ENCODE results near the gene ZDHHC7. TPM values are rescaled to one million over a fixed set of nuclear protein-coding genes. Genes with fewer than 3 reads are reported as not detected.

The ZDHHC7 gene
- total and polyA plus RNA-seq, 11 donors, result 12.0 to 66.7 (median 43.9) TPM

DNA sequence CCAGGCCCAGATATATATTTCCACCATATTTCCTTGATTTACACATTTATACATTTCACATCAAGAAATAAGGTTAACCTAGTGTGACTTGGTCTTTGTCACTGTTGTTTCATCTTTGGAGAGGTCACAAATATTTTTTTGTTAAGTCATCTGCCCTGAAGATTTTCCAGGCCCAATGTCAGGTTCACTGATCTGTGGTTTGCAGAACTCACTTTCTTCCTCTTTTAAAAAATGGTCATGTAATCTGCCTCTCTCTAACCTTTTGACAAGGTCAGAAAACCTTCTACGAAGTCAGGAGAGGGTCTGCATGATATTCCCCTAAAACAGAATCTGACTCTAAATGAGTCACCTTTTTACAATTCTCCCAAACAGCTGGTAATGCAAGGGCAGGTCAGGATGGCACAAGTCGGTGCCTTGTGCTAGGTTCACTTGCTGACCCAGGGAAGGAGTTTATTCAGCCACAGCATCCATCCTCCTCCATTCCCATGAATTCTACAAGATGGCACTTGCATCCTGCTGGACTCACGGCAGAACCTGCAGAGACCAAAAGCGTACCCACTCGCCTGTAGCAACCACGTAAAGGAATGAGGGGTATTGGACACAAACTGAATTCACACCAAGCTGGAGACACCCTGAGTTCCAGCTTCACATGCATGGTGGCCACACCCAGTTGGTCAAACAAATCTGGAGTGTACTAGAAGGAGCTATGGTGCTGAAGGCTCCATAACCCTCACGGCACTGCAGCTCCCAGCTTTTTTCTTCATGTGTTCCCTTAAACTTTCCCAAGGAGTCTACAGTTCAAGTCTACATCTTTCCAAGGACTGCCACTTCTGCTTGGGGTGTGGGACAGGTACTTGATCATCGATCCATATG lies 14.7 kb upstream of the ZDHHC7 start:
- DNase-seq (no peak), ATAC-seq (no peak)
- H3K27ac ChIP-seq, result peak overlapping the region in 1 of 12 donors; percentile 89
- H3K9me3 ChIP-seq, result peaks cover 0 to 4% (median 0%) of the 10 kb centered on the region in 12 donors
- no peaks in the 10 kb centered on the region for H3K27me3 ChIP-seq
- H3K4me1 ChIP-seq, result peaks cover 3 to 49% (median 15%) of the 10 kb centered on the region in 12 donors
- H3K36me3 ChIP-seq, result no peaks in the 10 kb centered on the region
- TF ChIP-seq, protein P1, sequence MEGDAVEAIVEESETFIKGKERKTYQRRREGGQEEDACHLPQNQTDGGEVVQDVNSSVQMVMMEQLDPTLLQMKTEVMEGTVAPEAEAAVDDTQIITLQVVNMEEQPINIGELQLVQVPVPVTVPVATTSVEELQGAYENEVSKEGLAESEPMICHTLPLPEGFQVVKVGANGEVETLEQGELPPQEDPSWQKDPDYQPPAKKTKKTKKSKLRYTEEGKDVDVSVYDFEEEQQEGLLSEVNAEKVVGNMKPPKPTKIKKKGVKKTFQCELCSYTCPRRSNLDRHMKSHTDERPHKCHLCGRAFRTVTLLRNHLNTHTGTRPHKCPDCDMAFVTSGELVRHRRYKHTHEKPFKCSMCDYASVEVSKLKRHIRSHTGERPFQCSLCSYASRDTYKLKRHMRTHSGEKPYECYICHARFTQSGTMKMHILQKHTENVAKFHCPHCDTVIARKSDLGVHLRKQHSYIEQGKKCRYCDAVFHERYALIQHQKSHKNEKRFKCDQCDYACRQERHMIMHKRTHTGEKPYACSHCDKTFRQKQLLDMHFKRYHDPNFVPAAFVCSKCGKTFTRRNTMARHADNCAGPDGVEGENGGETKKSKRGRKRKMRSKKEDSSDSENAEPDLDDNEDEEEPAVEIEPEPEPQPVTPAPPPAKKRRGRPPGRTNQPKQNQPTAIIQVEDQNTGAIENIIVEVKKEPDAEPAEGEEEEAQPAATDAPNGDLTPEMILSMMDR (IDR thresholded peaks at IDR 0.05), result no peak
- no peak for TF ChIP-seq POLR2A (IDR thresholded peaks at IDR 0.05)
- intact Hi-C loops (cut with DNase I), result loop anchor here in 1 of 10 donors (5.0 kb wide), 1 partner anchor 61 kb away; no protein-coding TSS in a partner anchor
- 92 to 95% (median 93%) methylated on average over 8 of the region's 8 CpGs for WGBS, 4 donors
- H3K4me3 ChIP-seq, result peak overlapping the region in 2 of 12 donors; percentile 80 to 87

DNA sequence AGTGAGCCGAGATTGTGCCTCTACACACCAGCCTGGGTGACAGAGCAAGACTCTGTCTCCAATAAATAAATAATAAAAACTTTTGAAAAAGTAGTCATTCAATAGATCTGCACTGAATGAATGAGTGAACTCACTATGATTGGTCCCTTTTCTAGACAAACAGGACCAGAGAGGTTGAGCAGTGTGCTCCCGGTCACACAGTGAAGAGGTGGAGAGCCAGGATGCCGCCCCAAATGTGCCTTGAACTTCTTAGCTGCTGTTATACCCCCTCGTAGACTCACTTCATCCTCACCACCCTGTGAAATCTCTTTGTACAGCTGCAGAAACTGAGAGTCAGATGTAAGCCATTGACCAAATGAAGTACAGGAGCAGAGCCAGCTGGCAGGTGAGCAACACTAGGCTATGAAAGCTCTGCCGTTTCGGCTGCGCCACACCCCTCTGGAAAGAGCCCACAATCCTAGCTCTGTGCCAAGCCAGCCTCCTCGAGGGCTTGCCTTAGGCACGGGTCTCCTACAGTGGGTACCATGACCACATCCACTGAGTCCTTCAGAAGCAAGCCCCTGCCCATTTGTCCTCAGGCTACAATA lies 8.4 kb upstream of the ZDHHC7 start:
- H3K27ac ChIP-seq, result no peak overlapping the region
- peaks cover 0 to 4% (median 0%) of the 10 kb centered on the region in 12 donors for H3K9me3 ChIP-seq
- no peaks in the 10 kb centered on the region for H3K36me3 ChIP-seq
- no peak overlapping the region for H3K4me3 ChIP-seq
- 33 to 62% (median 51%) methylated on average over 9 of the region's 9 CpGs for WGBS, 4 donors
- no peaks in the 10 kb centered on the region for H3K27me3 ChIP-seq
- ATAC-seq (peak; percentile 24 to 79 (median 72)), DNase-seq (peak in 1 of 5 donors; percentile 64)
- intact Hi-C loops (cut with DNase I), result loop anchor here in 1 of 10 donors (5.0 kb wide), 1 partner anchor 68 kb away; no protein-coding TSS in a partner anchor
- H3K4me1 ChIP-seq, result peaks cover 0 to 25% (median 0%) of the 10 kb centered on the region in 12 donors
- TF ChIP-seq, protein P1 (IDR thresholded peaks at IDR 0.05), result no peak
- TF ChIP-seq POLR2A (IDR thresholded peaks at IDR 0.05), result no peak

DNA sequence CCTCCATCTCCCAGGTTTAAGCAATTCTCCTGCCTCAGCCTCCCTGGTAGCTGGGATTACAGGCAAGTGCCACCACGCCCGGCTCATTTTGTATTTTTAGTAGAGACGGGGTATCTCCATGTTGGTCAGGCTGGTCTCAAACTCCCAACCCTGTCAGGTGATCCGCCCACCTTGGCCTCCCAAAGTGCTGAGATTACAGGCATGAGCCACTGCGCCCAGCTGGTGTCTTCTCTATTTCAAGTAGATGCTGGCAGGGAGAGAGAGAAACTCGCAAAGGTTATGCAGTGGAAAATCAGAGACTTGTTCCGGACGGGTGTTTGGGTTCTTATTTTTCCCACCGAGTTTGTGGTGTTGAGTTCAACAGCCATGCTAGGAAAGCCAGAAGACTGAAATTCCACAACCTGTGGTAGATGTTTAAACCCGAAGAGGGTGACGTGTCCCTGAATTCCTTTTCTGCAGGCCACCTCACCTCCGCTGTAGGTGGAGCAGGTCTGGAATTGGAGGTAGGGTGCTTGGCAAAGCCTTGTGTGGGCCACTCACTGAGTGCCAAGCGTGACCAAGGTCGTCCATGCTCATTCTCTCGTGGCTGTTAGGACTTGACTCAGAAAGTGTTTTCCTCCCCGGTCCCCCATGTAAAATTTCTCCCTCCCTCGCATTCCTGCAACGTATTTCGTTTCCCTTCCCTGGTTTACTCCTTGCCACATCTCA lies 7.3 kb upstream of the ZDHHC7 start:
- H3K4me1 ChIP-seq, result peaks cover 0 to 31% (median 0%) of the 10 kb centered on the region in 12 donors
- no peak overlapping the region for H3K4me3 ChIP-seq
- 79 to 85% (median 81%) methylated on average over 18 to 19 of the region's 19 CpGs for WGBS, 4 donors
- no peaks in the 10 kb centered on the region for H3K27me3 ChIP-seq
- TF ChIP-seq, protein P1 (IDR thresholded peaks at IDR 0.05), result no peak
- no peak for TF ChIP-seq POLR2A (IDR thresholded peaks at IDR 0.05)
- no peaks in the 10 kb centered on the region for H3K36me3 ChIP-seq
- peaks cover 0 to 4% (median 0%) of the 10 kb centered on the region in 12 donors for H3K9me3 ChIP-seq
- ATAC-seq (no peak), DNase-seq (no peak)
- no peak overlapping the region for H3K27ac ChIP-seq
- intact Hi-C loops (cut with DNase I), result no loop called here

Measured in heart left ventricle (tissue), 16 donors.